22Rv1 (cell line): ENCODE measurements around the gene OGDH.

ENCODE experiments used
- H3K27ac ChIP-seq: fragments of 450-650 bp; 2 replicates; pipeline ENCODE4 v1.5.1; 2017
- CTCF ChIP-seq: fragments of 450-650 bp; IDR thresholded peaks from 2 replicates; pipeline ENCODE4 v1.5.1; 2017; ENCODE audit warnings: mild to moderate bottlenecking
- ZFX ChIP-seq: fragments of 450-650 bp; IDR thresholded peaks from 2 replicates; pipeline ENCODE4 v1.6.1; 2017; ENCODE audit warnings: antibody characterized with exemption, borderline replicate concordance

Gene OGDH

GRCh38 chr7:44572771-44573170 lies 33.7 kb upstream of the OGDH start:
- no peak for TF ChIP-seq ZFX
- no peak for TF ChIP-seq CTCF
- H3K27ac ChIP-seq: peak overlapping the region; percentile 83

- peak within 1 kb of the TSS; percentile 83 for H3K27ac ChIP-seq
- TF ChIP-seq ZFX (no peak), CTCF (no peak)
Measured at GRCh38 chr7:44573464-44574286, 32.8 kb upstream of the OGDH start, which contains the start of gene DDX56. TSS of gene DDX56 (minus strand) at chr7:44573908. CDS start at chr7:44573895, 13 bp downstream.

- H3K27ac ChIP-seq: peak overlapping the region; percentile 83
- TF ChIP-seq CTCF (no peak), ZFX (no peak)
Measured at GRCh38 chr7:44574287-44574872, 32.0 kb upstream of the OGDH start.

GRCh38 chr7:44575054-44575453 lies 31.4 kb upstream of the OGDH start:
- peak overlapping the region; percentile 83 for H3K27ac ChIP-seq
- no peak for TF ChIP-seq ZFX
- no peak for TF ChIP-seq CTCF

- TF ChIP-seq CTCF: no peak
- TF ChIP-seq ZFX: no peak
- peak overlapping the region; percentile 83 for H3K27ac ChIP-seq
Measured at GRCh38 chr7:44576228-44576627, 30.2 kb upstream of the OGDH start.

GRCh38 chr7:44580945-44581878 lies 25.2 kb upstream of the OGDH start:
- TF ChIP-seq CTCF (no peak), ZFX (no peak)
- peak overlapping the region; percentile 98 for H3K27ac ChIP-seq
